GM23338 (cell line): ENCODE results near the gene UNC79. TPM values are rescaled to one million over a fixed set of nuclear protein-coding genes. Genes with fewer than 3 reads are reported as not detected.

ENCODE experiments used
- ATAC-seq: fragments of 200-7000 bp; cut with Tn5 transposase; 3 replicates; pipeline ENCODE4 v1.9.1; 2020
- DNase-seq: peaks from one replicate; pipeline ENCODE4 v3.0.0-alpha.2; 2015; ENCODE audit warnings: low spot score
- H2AFZ ChIP-seq: fragments of 200-600 bp; sonication (generic); 2 replicates; pipeline ENCODE4 v1.8.0; 2016; ENCODE audit warnings: antibody characterized with exemption, mild to moderate bottlenecking, moderate library complexity
- H3F3A ChIP-seq: fragments of 200-600 bp; sonication (generic); replicated peaks from 2 replicates; pipeline ENCODE4 v1.8.0; 2017; ENCODE audit warnings: antibody characterized with exemption, mixed run types, low read depth
- H3K27ac ChIP-seq: fragments of 200-600 bp; sonication (generic); 2 replicates; pipeline ENCODE4 v1.6.1; 2016; ENCODE audit warnings: low read depth
- H3K27me3 ChIP-seq: fragments of 200-600 bp; sonication (generic); 2 replicates; pipeline ENCODE4 v1.8.0; 2016; ENCODE audit warnings: mild to moderate bottlenecking, mixed run types, moderate library complexity; ENCODE audit not compliant: insufficient read depth
- H3K36me3 ChIP-seq: fragments of 200-600 bp; sonication (generic); 2 replicates; pipeline ENCODE4 v1.8.0; 2016; ENCODE audit warnings: mild to moderate bottlenecking; ENCODE audit not compliant: insufficient read depth
- H3K4me1 ChIP-seq: fragments of 200-600 bp; sonication (generic); 2 replicates; pipeline ENCODE4 v1.8.0; 2016; ENCODE audit warnings: mild to moderate bottlenecking, moderate library complexity; ENCODE audit not compliant: insufficient read depth
- H3K4me2 ChIP-seq: fragments of 200-600 bp; sonication (generic); 2 replicates; pipeline ENCODE4 v1.7.1; 2017; ENCODE audit warnings: mixed run types
- H3K4me3 ChIP-seq: fragments of 200-600 bp; sonication (generic); 2 replicates; pipeline ENCODE4 v1.6.1; 2016; ENCODE audit warnings: mixed run types
- H3K79me2 ChIP-seq: fragments of 200-600 bp; sonication (generic); replicated peaks from 2 replicates; pipeline ENCODE4 v1.8.0; 2017; ENCODE audit warnings: mild to moderate bottlenecking; ENCODE audit not compliant: insufficient read depth
- H3K9me2 ChIP-seq: fragments of 200-600 bp; sonication (generic); 2 replicates; pipeline ENCODE4 v1.8.0; 2017; ENCODE audit not compliant: insufficient read depth
- H4K20me1 ChIP-seq: fragments of 200-600 bp; sonication (generic); replicated peaks from 2 replicates; pipeline ENCODE4 v1.8.0; 2017; ENCODE audit warnings: mild to moderate bottlenecking; ENCODE audit not compliant: insufficient read depth
- H3K27ac Mint-ChIP-seq: 2 replicates; pipeline ENCODE4 v1.8.0; 2020; ENCODE audit warnings: inconsistent platforms, mild to moderate bottlenecking, moderate library complexity, mixed read lengths
- H3K27me3 Mint-ChIP-seq: 3 replicates; pipeline ENCODE4 v1.8.0; 2022; ENCODE audit warnings: low read depth, mild to moderate bottlenecking, moderate library complexity, mixed read lengths, inconsistent platforms; ENCODE audit not compliant: insufficient read depth, poor library complexity
- H3K36me3 Mint-ChIP-seq: 3 replicates; pipeline ENCODE4 v1.8.0; 2021; ENCODE audit warnings: low read depth, mild to moderate bottlenecking, inconsistent platforms, moderate library complexity, mixed read lengths
- H3K4me1 Mint-ChIP-seq: 3 replicates; pipeline ENCODE4 v1.8.0; 2020; ENCODE audit warnings: mild to moderate bottlenecking, inconsistent platforms, mixed read lengths
- H3K4me3 Mint-ChIP-seq: 3 replicates; pipeline ENCODE4 v1.8.0; 2021; ENCODE audit warnings: moderate library complexity, mild to moderate bottlenecking, inconsistent platforms, mixed read lengths
- H3K9me3 Mint-ChIP-seq: 3 replicates; pipeline ENCODE4 v1.8.0; 2020; ENCODE audit warnings: moderate library complexity, mild to moderate bottlenecking, inconsistent platforms, mixed read lengths
- CREB1 ChIP-seq: fragments of 250-450 bp; sonication (Bioruptor Pico); IDR thresholded peaks from 2 replicates; pipeline ENCODE4 v1.5.0; 2020; ENCODE audit warnings: low read depth, mild to moderate bottlenecking, moderate library complexity
- CTCF ChIP-seq, 2 experiments: fragments of 200-600 bp in 1 of 2; sonication (generic) in 1 of 2; conservative IDR thresholded peaks; 2 replicates each; pipeline versions ENCODE4 v1.5.1 to v1.6.1; 2016 to 2017; ENCODE audit warnings: antibody characterized with exemption in 2 of 2, low read depth in 2 of 2, mild to moderate bottlenecking in 2 of 2, moderate library complexity in 1 of 2
- ETS1 ChIP-seq: IDR thresholded peaks from 2 replicates; pipeline ENCODE4 v1.6.1; 2016; ENCODE audit warnings: antibody characterized with exemption
- EZH2 ChIP-seq: fragments of 200-600 bp; sonication (generic); IDR thresholded peaks from one replicate; pipeline ENCODE4 v1.8.0; 2017; ENCODE audit warnings: antibody characterized with exemption, mild to moderate bottlenecking, low read depth; ENCODE audit not compliant: unreplicated experiment
- EZH2phosphoT487 ChIP-seq: fragments of 200-600 bp; sonication (generic); IDR thresholded peaks from one replicate; pipeline ENCODE4 v1.8.1; 2018; ENCODE audit warnings: antibody characterized with exemption; ENCODE audit not compliant: unreplicated experiment
- JUNB ChIP-seq: IDR thresholded peaks from one replicate; pipeline ENCODE4 v1.6.1; 2016; ENCODE audit warnings: antibody characterized with exemption; ENCODE audit not compliant: unreplicated experiment
- NANOG ChIP-seq: IDR thresholded peaks from 2 replicates; pipeline ENCODE4 v1.6.1; 2016; ENCODE audit warnings: antibody characterized with exemption, borderline replicate concordance
- POLR2AphosphoS5 ChIP-seq: IDR thresholded peaks from 2 replicates; pipeline ENCODE4 v1.6.1; 2016; ENCODE audit warnings: antibody characterized with exemption, low read depth
- REST ChIP-seq: IDR thresholded peaks from one replicate; pipeline ENCODE4 v1.6.1; 2018; ENCODE audit warnings: antibody characterized with exemption; ENCODE audit not compliant: unreplicated experiment
- STAT1 ChIP-seq: IDR thresholded peaks from one replicate; pipeline ENCODE4 v1.6.1; 2016; ENCODE audit warnings: antibody characterized with exemption; ENCODE audit not compliant: unreplicated experiment
- ZNF114 ChIP-seq: fragments of 250-450 bp; sonication (Bioruptor Pico); IDR thresholded peaks from 2 replicates; pipeline ENCODE4 v1.5.0; 2020; ENCODE audit warnings: mild to moderate bottlenecking, moderate library complexity
- ZNF331 ChIP-seq: fragments of 250-450 bp; sonication (Bioruptor Pico); IDR thresholded peaks from 2 replicates; pipeline ENCODE4 v1.5.0; 2020; ENCODE audit warnings: low read depth, mild to moderate bottlenecking, moderate library complexity
- ZNF462 ChIP-seq: fragments of 250-450 bp; sonication (Bioruptor Pico); IDR thresholded peaks from 2 replicates; pipeline ENCODE4 v1.5.0; 2020; ENCODE audit warnings: mild to moderate bottlenecking, moderate library complexity
- polyA plus RNA-seq: library from polyadenylated mRNA; unstranded; fragments of >200 nt; fragmentation: Nextera tagmentation; extraction: Ambion mirVana; gene quantifications from 2 replicates; pipeline ENCODE4 v1.2.1, GENCODE V29; 2016
- total RNA-seq: library from RNA; depleted of rRNA; stranded (reverse); fragments of >200 nt; shearing (Covaris generic); gene quantifications from 2 replicates; pipeline ENCODE4 v1.2.3, GENCODE V29; 2014

Gene UNC79
- total and polyA plus RNA-seq, 2 experiments from 2014 or later, result 1.8 to 3.6 TPM

- Mint-ChIP-seq H3K9me3 (no peaks in the 10 kb centered on the region), H3K36me3 (no peaks in the 10 kb centered on the region), H3K27me3 (peaks cover 6% of the 10 kb centered on the region), H3K27ac (no peak overlapping the region; the same call in 1 of the 2 replicates), H3K4me3 (no peak overlapping the region), H3K4me1 (peaks cover 21% of the 10 kb centered on the region)
- ATAC-seq (no peak), DNase-seq (no peak)
- no peak overlapping the region for H3K27ac ChIP-seq
- H3K36me3 ChIP-seq, result no peaks in the 10 kb centered on the region
- H3K27me3 ChIP-seq, result no peaks in the 10 kb centered on the region
- no peaks in the 10 kb centered on the region for H3K9me2 ChIP-seq
- H4K20me1 ChIP-seq, result no peaks in the 10 kb centered on the region
- H3K4me3 ChIP-seq, result no peak overlapping the region
- H3K4me1 ChIP-seq, result peaks cover 3% of the 10 kb centered on the region
- H3F3A ChIP-seq, result no peaks in the 10 kb centered on the region
- TF ChIP-seq ETS1 (no peak), CTCF (conservative IDR thresholded peaks at IDR 0.05; ENCODE audit: low read depth in 2 of 2) (no peak), JUNB (no peak), ZNF331 (CRISPR knock-in tag) (no peak), ZNF462 (CRISPR knock-in tag) (no peak), REST (no peak), STAT1 (no peak), EZH2 (no peak), EZH2phosphoT487 (no peak), ZNF114 (no peak), CREB1 (CRISPR knock-in tag) (no peak), NANOG (no peak), POLR2AphosphoS5 (no peak)
- no peak overlapping the region for H2AFZ ChIP-seq
- no peak overlapping the region for H3K4me2 ChIP-seq
- H3K79me2 ChIP-seq, result no peaks in the 10 kb centered on the region
These were observed 317.7 kb downstream of the UNC79 start for GRCh38 chr14:93748208-93749075.
